HepG2 (cell line): ENCODE data around the gene ZG16. TPM values are rescaled to one million over a fixed set of nuclear protein-coding genes. Genes with fewer than 3 reads are reported as not detected.

ENCODE experiments used
- ARID2 ChIP-seq: sonication (generic); formaldehyde crosslinking; IDR thresholded peaks from 2 replicates; pipeline ENCODE4 v1.8.1; 2022; ENCODE audit warnings: mild to moderate bottlenecking, missing genetic modification reagents, borderline replicate concordance
- BHLHE40 ChIP-seq: IDR thresholded peaks from 2 replicates; pipeline ENCODE4 v1.6.1; 2011; ENCODE audit warnings: low read length, improper control_type of control experiment
- GTF3A ChIP-seq: sonication (generic); formaldehyde crosslinking; conservative IDR thresholded peaks from 2 replicates; pipeline ENCODE4 v1.4.0; 2020; ENCODE audit warnings: mild to moderate bottlenecking, missing genetic modification reagents
- MATR3 ChIP-seq: sonication (generic); formaldehyde crosslinking; IDR thresholded peaks from 2 replicates; pipeline ENCODE4 v1.4.0; 2020; ENCODE audit warnings: missing genetic modification reagents
- YEATS4 ChIP-seq: sonication (generic); formaldehyde crosslinking; IDR thresholded peaks from 2 replicates; pipeline ENCODE4 v1.4.0; 2020; ENCODE audit warnings: missing genetic modification reagents, borderline replicate concordance
- ZNF44 ChIP-seq: sonication (generic); formaldehyde crosslinking; IDR thresholded peaks from 2 replicates; pipeline ENCODE4 v1.5.1; 2020; ENCODE audit warnings: mild to moderate bottlenecking, missing genetic modification reagents
- ZNF674 ChIP-seq: sonication (generic); formaldehyde crosslinking; IDR thresholded peaks from 2 replicates; pipeline ENCODE4 v1.5.0; 2020; ENCODE audit warnings: low read depth, mild to moderate bottlenecking, missing genetic modification reagents
- polyA plus RNA-seq, 8 experiments: library from polyadenylated mRNA; depleted of rRNA in 3 of 8; stranded (reverse) in 7 of 8; unstranded in 1 of 8; fragments of >200 nt; fragmentation: Illumina TruSeq in 4 of 8; extraction: Trizol in 4 of 8; gene quantifications; 2 replicates each; pipeline versions ENCODE4 v1.2.1 to v1.2.3, GENCODE V29; 2011 to 2016; ENCODE audit warnings: low read depth in 4 of 8, missing spikeins in 1 of 8, mixed read lengths in 1 of 8; ENCODE audit not compliant: insufficient read depth in 1 of 8
- total RNA-seq, 5 experiments: library from RNA; depleted of rRNA; stranded (reverse); fragments of >200 nt; fragmentation: Illumina TruSeq; extraction: Trizol; gene quantifications; 2 replicates each; pipeline ENCODE4 v1.2.3, GENCODE V29; 2016; ENCODE audit warnings: low read depth in 1 of 5
- TF ChIP-seq, protein P1 (sequence below): fragments of 450-650 bp; IDR thresholded peaks from 2 replicates; pipeline ENCODE4 v1.6.1; 2017; ENCODE audit warnings: mild to moderate bottlenecking
- TF ChIP-seq, protein P2 (sequence below): sonication (generic); formaldehyde crosslinking; IDR thresholded peaks from 2 replicates; pipeline ENCODE4 v1.8.1; 2023; ENCODE audit warnings: mild to moderate bottlenecking, inconsistent platforms, moderate library complexity, missing genetic modification reagents, borderline replicate concordance
- TF ChIP-seq, protein P3 (sequence below): sonication (generic); formaldehyde crosslinking; IDR thresholded peaks from 2 replicates; pipeline ENCODE4 v1.4.0; 2020; ENCODE audit warnings: missing genetic modification reagents
- TF ChIP-seq, protein P4 (sequence below): sonication (generic); formaldehyde crosslinking; IDR thresholded peaks from 2 replicates; pipeline ENCODE4 v1.5.0; 2020; ENCODE audit warnings: mild to moderate bottlenecking, missing genetic modification reagents
- TF ChIP-seq, protein P5 (sequence below): sonication (generic); formaldehyde crosslinking; IDR thresholded peaks from 2 replicates; pipeline ENCODE4 v1.9.0; 2022; ENCODE audit warnings: low read depth, missing genetic modification reagents
- TF ChIP-seq, protein P6 (sequence below): sonication (generic); formaldehyde crosslinking; IDR thresholded peaks from 2 replicates; pipeline ENCODE4 v1.5.0; 2020; ENCODE audit warnings: mild to moderate bottlenecking, missing genetic modification reagents, borderline replicate concordance

The ZG16 gene
- total and polyA plus RNA-seq, 2 of the 13 experiments (the other 11 are each of a cell fraction or from before 2014, with no cell fraction given) = 0.04 to 0.07 TPM

DNA sequence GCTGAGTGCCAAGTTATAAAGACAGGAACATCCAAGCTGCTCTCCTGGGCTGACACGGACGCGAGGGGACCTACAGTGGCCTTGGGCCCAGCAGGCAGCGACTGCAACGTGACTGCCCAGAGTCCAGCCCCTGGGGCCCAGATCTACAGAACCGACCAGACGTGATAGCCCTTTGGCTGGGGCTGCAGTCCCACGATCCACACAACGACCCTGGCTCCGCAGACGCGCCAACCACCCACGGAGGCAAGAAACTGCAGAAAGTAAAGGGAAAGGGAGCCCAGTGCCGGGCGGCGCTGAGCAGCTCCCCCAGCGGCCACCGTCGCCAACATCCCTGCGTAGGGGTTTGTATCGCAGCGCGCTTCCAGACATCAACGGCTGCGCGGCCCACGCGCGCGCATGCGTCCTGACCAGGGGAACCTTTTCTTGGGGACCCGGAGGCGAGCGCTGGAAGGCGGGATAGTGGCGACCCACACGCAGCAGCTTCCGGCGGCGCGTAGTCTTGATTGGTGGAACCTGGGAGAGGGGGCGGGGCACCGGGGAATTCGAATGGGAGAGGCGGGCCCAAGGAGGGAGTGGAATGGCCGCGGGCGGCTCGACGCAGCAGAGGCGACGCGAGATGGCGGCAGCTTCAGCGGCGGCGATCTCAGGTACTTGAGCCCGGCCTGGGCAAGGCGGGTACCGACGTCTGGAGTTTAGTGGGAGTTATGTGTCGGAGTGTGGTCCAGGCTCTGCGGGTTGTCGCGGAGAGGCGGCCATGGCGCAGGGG, 12.3 kb downstream of the ZG16 start, which contains the start of gene KIF22 (continued):
- TF ChIP-seq, protein P1, sequence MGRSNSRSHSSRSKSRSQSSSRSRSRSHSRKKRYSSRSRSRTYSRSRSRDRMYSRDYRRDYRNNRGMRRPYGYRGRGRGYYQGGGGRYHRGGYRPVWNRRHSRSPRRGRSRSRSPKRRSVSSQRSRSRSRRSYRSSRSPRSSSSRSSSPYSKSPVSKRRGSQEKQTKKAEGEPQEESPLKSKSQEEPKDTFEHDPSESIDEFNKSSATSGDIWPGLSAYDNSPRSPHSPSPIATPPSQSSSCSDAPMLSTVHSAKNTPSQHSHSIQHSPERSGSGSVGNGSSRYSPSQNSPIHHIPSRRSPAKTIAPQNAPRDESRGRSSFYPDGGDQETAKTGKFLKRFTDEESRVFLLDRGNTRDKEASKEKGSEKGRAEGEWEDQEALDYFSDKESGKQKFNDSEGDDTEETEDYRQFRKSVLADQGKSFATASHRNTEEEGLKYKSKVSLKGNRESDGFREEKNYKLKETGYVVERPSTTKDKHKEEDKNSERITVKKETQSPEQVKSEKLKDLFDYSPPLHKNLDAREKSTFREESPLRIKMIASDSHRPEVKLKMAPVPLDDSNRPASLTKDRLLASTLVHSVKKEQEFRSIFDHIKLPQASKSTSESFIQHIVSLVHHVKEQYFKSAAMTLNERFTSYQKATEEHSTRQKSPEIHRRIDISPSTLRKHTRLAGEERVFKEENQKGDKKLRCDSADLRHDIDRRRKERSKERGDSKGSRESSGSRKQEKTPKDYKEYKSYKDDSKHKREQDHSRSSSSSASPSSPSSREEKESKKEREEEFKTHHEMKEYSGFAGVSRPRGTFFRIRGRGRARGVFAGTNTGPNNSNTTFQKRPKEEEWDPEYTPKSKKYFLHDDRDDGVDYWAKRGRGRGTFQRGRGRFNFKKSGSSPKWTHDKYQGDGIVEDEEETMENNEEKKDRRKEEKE = no peak
- TF ChIP-seq, protein P2, sequence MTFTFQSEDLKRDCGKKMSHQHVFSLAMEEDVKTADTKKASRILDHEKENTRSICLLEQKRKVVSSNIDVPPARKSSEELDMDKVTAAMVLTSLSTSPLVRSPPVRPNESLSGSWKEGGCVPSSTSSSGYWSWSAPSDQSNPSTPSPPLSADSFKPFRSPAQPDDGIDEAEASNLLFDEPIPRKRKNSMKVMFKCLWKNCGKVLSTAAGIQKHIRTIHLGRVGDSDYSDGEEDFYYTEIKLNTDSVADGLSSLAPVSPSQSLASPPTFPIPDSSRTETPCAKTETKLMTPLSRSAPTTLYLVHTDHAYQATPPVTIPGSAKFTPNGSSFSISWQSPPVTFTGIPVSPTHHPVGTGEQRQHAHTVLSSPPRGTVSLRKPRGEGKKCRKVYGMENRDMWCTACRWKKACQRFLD (CRISPR knock-in tag) = no peak
- TF ChIP-seq, protein P3, sequence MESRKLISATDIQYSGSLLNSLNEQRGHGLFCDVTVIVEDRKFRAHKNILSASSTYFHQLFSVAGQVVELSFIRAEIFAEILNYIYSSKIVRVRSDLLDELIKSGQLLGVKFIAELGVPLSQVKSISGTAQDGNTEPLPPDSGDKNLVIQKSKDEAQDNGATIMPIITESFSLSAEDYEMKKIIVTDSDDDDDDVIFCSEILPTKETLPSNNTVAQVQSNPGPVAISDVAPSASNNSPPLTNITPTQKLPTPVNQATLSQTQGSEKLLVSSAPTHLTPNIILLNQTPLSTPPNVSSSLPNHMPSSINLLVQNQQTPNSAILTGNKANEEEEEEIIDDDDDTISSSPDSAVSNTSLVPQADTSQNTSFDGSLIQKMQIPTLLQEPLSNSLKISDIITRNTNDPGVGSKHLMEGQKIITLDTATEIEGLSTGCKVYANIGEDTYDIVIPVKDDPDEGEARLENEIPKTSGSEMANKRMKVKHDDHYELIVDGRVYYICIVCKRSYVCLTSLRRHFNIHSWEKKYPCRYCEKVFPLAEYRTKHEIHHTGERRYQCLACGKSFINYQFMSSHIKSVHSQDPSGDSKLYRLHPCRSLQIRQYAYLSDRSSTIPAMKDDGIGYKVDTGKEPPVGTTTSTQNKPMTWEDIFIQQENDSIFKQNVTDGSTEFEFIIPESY (CRISPR knock-in tag) = peak; percentile 47
- no peak for TF ChIP-seq MATR3 (CRISPR knock-in tag)
- no peak for TF ChIP-seq ZNF674 (CRISPR knock-in tag)
- TF ChIP-seq GTF3A = no peak
- TF ChIP-seq ZNF44 (CRISPR knock-in tag) = peak; percentile 28; the same call in 1 of the 2 replicates
- TF ChIP-seq BHLHE40 = peak; percentile 60; the same call in 1 of the 2 replicates
- TF ChIP-seq, protein P4, sequence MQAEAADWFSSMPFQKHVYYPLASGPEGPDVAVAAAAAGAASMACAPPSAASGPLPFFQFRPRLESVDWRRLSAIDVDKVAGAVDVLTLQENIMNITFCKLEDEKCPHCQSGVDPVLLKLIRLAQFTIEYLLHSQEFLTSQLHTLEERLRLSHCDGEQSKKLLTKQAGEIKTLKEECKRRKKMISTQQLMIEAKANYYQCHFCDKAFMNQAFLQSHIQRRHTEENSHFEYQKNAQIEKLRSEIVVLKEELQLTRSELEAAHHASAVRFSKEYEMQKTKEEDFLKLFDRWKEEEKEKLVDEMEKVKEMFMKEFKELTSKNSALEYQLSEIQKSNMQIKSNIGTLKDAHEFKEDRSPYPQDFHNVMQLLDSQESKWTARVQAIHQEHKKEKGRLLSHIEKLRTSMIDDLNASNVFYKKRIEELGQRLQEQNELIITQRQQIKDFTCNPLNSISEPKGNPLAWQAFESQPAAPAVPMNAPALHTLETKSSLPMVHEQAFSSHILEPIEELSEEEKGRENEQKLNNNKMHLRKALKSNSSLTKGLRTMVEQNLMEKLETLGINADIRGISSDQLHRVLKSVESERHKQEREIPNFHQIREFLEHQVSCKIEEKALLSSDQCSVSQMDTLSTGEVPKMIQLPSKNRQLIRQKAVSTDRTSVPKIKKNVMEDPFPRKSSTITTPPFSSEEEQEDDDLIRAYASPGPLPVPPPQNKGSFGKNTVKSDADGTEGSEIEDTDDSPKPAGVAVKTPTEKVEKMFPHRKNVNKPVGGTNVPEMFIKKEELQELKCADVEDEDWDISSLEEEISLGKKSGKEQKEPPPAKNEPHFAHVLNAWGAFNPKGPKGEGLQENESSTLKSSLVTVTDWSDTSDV (CRISPR knock-in tag) = peak; percentile 86; the same call in 1 of the 2 replicates
- TF ChIP-seq, protein P5, sequence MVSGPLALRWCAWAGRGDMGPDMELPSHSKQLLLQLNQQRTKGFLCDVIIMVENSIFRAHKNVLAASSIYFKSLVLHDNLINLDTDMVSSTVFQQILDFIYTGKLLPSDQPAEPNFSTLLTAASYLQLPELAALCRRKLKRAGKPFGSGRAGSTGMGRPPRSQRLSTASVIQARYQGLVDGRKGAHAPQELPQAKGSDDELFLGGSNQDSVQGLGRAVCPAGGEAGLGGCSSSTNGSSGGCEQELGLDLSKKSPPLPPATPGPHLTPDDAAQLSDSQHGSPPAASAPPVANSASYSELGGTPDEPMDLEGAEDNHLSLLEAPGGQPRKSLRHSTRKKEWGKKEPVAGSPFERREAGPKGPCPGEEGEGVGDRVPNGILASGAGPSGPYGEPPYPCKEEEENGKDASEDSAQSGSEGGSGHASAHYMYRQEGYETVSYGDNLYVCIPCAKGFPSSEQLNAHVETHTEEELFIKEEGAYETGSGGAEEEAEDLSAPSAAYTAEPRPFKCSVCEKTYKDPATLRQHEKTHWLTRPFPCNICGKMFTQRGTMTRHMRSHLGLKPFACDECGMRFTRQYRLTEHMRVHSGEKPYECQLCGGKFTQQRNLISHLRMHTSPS (CRISPR knock-in tag) = peak; percentile 46; the same call in 1 of the 2 replicates
- peak; percentile 82; the same call in 1 of the 2 replicates for TF ChIP-seq ARID2
- peak; percentile 85 for TF ChIP-seq YEATS4 (CRISPR knock-in tag)
- TF ChIP-seq, protein P6, sequence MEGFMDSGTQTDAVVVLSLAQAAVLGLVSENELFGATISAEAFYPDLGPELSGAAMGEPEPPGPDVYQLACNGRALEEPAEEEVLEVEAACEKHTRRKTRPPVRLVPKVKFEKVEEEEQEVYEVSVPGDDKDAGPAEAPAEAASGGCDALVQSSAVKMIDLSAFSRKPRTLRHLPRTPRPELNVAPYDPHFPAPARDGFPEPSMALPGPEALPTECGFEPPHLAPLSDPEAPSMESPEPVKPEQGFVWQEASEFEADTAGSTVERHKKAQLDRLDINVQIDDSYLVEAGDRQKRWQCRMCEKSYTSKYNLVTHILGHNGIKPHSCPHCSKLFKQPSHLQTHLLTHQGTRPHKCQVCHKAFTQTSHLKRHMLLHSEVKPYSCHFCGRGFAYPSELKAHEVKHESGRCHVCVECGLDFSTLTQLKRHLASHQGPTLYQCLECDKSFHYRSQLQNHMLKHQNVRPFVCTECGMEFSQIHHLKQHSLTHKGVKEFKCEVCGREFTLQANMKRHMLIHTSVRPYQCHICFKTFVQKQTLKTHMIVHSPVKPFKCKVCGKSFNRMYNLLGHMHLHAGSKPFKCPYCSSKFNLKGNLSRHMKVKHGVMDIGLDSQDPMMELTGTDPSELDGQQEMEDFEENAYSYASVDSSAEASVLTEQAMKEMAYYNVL = peak; percentile 72
